MV-4-11 (cell line): ENCODE results near the gene SMAGP.
"Not testable (repeated sequence)": the region's sequence is repeated elsewhere in the genome, so short reads cannot be mapped to it uniquely, and the experiment has no call there.

Experiments
- DNase-seq: peaks from one replicate; lab custom pipeline; 2025; lab: John Stamatoyannopoulos, UW

The SMAGP gene, protein sequence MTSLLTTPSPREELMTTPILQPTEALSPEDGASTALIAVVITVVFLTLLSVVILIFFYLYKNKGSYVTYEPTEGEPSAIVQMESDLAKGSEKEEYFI

DNA sequence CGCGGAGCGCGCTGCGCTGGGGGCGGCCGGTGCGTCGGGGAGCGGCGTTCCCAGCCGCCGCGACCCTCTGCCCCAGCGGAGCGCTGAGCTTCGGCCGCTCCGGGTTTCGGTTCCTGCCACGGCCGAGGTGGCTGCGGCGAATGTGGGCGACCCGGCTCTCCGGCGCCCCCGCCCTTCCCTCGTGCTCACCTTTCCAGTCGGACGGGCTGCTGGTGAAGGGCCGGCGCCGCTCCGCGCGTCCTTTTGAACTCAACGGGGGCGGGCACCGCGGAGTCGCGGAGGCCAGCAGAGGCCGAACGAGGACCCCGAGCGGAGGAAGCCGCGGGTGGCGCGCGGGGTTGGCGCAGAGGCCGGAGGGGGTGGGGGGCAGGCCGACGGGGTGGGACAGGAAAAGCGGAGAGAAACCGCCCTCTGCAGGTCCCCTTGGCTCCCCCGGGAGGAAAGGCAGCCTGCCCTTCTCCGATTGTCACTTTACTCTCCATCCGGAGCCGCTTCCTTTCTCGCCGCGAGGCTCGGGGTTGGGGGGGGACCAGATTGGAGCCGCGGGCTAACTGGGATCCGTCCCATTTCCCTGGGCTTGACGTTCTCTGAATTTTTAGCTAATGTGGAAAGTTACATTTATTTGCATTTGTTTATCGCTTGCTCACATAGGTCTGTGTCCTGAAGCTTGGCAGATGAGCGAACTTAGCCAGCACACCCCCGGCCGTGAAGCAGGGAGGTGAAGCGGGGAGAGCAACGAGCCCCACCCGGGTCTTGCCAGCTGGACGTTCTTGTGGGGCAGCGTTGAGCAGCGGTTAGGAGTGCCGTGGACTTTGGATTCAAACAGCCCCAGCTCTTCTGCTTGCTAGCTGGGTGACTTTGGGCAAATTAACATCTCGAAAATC lies at the start of gene SMAGP:
Gene SMAGP, minus strand, starts transcription at position 349 of the 884 bp plus-strand sequence. CDS start 1,137 bp downstream, outside the sequence.
- DNase-seq: no peak

DNA sequence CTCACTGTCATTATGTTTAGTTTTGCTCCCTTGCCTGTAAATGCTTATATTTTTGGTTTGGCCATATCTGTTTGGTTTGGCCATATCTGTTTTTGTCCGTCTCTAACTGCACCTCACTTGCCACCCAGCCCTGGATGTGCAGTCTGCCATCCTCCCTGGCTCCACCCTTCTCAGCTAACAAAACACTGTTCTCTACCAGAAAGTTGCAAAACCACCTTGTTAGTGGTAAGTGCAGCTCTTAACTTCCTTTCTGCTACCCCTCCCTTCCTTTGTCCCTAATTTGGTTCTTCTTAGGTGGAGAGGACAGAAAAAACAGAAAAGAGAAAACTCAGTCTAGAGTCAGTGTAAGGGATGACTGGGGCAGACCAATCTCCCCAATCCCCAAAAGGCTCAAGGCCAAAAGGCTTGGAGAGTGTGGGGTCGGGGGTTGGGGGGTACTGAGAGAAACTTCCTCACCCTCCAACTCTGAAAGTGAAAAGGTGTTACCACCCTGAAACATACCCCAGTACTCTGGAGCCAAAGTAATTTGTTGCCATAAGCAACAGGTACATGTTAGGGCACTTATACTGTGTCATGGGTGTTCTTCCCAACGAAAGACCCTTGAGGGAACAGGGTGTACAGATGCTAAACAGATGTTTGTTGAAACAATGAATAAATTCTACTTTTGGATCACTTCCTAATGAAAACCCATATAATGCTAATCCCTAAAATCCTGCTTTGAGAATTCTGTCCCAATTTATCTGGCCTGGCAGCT lies 48.8 kb upstream of the SMAGP start:
- DNase-seq: peak; percentile 77

DNA sequence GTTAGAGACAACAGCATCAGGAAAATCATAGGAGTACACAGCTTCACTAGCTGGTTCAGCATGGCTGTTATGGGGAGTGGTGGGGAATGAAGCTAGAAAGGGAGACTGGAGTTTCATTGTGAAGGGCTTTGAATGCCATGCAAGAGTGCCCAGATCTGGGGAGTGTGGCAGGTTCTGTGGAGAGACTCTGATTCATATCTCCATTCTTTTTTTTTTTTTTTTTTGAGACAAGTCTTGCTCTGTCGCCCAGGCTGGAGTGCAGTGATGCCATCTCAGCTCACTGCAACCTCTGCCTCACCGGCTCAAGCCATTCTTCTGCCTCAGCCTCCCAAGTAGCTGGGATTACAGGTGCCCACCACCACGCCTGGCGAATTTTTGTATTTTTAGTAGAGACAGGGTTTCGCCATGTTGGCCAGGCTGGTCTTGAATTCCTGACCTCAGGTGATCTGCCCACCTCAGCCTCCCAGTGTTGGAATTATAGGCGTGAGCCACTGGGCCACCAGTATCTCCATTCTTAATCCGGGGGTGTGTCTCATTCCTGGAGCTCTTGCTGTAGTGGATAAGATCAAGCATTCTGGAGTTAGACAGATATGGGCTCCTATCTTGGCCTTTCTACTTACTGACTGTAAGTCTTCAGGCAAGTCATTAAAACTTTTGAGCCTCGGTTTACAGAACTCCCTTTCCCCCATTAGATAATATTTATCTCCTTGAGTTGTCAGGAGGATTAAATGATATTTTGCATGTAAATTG lies 48.0 kb upstream of the SMAGP start:
- DNase-seq: not testable (repeated sequence)

DNA sequence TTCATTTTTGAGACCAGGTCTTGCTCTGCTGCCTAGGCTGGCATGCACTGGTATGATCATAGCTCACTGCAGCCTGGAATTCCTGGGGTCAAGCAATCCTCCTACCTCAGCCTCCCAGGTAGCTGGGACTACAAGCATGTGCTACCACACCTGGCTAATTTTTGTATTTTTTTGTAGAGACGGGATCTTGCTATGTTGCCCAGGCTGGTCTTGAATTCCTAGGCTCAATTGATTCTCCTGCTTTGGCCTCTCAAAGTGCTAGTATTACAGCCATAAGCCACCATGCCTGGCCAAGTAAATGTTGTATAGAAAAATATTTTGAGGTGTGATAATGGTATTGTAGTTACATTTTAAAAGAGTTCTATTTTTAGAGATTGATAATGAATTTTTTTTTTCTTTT lies 41.2 kb upstream of the SMAGP start:
- DNase-seq: no peak

DNA sequence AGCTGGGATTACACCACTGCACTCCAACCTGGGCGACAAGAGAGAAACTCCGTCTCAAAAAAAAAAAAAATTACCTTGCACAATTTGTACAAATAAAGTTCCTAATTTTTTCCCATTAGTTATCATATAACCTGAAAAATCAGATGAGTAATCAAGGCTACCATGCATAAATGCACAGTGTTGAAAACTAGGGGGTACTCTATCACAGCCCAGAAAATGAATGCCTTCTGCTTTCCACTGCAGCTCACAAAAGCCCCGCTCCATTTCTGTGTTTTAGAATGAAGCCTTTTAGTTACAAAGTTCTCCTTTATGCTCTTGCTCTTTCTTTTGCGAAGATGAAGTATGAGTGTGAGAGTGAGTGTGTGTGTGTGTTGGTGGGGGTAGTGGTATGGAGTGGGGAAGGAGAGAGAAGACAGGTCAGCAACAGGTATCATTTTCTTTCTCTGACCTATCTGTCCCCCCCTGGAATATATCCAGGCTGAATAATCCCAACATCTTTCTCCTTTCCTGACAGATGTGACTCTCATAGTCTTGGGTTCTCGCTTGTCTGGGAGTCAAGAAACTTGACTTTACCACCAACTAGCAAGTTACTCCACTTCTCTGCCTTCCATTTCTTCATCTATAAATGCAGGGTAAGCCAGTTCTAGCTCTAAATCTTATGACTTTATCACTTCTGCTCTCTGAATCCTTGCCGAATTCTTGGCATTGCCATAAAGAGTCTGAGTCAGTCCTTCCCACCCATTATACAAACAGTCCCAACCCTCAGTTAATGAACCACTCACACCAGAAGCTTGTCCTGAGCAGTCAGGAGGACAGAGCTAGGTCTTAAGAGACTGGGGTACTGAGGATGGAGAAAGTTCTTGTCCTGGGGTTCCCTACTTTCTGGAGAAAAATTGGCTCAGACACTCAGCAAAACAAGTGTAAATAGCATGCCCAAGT lies 37.7 kb upstream of the SMAGP start:
- no peak for DNase-seq

DNA sequence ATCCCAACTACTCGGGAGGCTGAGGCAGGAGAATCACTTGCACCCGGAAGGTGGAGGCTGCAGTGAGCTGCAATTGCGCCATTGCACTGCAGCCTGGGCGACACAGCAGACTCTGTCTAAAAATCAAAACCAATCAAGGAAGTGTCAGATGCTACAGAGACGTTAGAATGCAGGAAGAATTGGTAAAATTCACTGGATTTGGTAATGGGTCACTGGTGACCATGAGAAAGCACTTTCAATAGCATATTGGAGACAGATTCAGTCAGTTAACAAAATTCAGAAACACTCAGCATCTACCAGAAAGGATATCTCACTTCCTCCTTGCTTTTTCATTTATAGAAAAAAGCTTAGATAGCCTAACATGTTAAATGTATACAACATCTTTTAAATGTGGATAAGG lies 36.3 kb upstream of the SMAGP start:
- peak; percentile 64 for DNase-seq

DNA sequence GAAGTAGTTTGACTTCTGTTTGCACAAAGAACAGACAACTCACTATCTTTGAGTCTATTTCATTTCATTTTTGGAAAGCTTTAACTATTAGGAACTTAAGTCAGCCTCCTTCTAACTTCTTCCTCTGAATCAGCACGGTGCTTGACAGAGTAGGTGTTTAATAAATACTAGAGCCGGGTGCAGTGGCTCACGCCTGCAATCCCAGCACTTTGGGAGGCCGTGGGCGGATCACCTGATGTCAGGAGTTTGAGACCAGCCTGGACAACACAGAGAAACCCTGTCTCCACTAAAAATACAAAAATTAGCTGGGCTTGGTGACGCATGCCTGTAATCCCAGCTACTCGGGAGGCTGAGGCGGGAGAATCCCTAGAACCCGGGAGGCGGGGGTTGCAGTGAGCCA lies 30.6 kb upstream of the SMAGP start:
- DNase-seq: not testable (repeated sequence)

DNA sequence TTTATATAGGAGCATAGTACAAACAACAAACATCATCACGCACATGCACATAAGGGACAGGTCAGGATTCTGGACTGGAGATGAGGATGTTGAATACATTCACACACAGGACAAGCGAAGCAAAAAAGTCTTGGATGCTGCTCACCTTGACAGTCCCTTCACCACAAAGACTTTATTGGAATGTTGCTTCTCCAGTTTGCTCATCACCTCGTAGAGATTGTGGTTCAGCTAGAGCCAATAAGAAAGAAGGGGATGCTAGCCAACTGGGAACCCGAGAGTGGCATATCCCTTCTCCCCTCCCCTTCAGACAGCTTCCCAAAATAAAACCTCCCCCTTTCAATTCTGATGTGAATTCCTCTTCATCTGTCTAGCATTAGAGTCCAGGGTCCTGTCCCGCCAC lies 25.4 kb upstream of the SMAGP start:
- DNase-seq: no peak

DNA sequence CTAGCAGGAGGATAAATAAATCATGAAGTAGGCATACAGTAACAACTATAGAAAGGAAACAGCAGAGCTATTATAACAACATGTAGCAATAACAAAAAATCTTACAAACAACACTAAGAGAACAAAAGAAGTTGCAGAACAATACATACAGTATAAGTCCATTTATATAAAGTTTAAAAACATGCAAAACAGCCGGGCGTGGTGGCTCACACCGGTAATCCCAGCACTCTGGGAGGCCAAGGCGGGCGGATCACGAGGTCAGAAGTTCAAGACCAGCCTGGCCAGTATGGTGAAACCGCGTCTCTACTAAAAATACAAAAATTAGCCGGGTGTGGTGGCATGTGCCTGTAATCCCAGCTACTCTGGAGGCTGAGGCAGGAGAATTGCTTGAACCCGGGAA lies 23.9 kb upstream of the SMAGP start:
- not testable (repeated sequence) for DNase-seq

DNA sequence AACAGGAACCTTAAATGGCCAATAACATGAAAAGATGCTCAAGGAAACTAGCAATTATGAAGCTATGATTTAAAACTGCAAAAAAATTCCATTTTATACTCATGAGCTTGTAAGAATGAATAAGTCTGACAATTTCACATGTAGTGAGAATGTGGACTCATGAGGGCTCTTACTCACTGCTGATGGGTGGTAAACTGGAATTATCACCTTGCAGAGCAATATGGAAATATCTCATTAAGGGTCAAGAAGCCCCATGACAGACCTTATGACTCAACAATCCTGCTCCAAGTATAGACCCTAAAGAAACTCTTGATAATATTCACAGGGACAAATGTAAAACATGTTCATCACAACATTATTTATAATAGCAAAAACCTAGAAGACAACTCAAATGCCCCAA lies 23.5 kb upstream of the SMAGP start:
- no peak for DNase-seq

DNA sequence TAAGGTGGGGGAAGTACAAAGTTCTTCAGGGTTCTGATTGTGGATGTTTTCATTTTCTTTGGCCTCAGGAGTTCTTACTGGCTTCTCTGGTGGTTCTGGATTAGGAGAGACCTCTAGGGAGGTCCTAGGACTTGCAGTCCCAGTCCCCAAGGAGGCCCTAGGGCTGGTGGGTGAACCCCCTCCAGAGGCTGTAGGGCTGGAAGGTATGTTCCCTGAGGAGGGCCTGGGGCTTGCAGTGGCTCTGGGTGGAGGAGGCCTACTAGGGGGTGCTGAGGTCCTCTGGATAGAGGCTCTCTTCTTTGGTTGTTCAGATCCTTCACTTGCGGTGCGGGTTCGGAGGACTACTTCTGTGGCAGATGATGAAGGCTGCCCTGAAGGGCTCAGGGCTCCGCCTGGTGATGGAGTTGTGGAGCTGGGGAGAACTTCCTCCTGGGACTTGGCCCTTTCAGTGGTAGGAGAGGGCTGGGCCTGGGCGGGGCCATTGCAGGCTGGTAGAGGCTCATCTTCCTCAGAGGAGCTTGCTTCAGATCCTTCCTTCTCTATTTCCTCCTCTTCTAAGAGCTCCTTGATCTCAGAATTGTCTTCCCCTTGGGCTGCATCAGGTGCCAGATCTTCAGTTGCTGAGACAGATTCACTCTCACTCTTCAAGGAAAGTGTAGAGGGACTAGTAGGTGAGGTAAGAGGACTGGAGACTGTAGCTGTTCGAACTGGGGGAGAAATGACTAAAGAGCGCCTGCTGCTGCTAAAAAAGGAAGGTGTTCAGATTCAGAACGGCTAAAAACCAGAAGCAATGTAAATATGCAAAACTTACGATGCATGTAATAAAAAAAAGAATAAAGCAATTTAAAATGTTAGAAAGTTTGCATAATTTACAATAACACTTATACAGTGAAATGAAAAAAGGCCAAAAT lies 21.6 kb upstream of the SMAGP start:
- DNase-seq: peak; percentile 88

DNA sequence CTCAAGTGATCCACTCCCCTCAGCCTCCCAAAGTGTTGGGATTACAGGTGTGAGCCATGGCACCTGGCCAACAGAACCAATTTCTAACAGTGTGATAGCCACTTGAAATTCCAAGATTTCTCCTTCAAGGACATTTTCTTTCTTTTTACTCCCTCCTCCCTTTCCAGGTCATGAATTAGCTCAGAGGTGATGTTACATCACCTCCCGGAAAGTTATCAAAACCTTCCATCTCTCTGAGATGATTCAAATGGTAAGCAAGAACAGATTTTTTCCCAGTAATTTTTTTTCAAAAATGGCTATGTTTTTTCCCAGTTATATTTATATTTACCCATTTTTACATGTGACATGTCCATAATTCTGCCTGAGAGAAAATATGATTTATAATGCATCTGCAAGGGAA lies 15.6 kb upstream of the SMAGP start:
- DNase-seq: no peak

DNA sequence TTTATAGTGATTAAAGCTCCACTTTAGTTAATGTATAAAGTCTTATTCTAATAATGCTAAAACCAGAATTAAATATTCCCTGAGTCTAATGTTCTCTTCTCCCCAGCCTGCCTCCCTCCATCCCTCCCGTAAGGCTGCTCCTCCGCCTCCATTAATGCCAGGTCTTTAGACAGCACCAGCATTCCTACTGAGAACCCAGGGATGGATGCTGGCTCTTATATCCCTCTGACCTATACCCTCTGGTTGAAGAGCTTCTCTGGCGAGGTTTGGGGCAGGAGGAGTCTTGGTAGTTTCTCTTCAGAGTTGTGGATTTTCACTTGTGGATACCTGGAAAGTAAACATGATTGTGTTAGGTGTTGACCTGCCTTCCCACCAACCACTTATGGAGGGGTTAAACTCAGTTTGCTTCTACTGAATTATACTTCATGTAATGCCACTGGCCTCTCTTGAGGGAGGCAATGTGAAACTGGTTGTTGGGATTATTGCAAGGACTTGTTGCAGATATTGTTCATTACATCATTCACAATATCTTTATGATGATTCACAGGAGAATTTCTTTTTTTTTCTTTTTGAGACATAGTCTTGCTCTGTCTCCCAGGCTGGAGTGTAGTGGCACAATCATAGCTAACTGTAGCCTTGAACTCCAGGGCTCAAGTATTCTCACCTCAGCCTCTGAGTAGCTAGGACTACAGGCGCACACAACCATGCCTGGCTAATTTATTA lies 11.1 kb upstream of the SMAGP start:
- DNase-seq: no peak

DNA sequence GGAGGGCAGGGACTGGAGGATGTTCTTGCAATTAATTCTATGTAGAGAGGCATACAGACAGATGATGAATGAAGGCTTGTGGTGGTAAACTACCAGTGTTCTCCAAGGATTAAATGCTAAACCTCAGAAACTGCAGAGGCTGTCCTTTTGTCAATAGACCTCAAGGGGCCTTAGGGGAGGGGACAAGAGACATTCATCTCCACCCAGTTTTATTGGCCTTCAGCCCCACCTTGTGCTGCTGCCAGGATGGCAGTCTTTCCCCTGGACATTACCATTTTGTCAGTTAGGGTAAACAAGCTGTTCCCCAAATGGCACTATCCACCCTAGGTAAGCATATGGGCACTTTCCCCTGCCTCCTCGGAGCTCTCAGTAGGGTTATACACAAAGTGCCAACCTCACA lies 4.9 kb upstream of the SMAGP start:
- no peak for DNase-seq

DNA sequence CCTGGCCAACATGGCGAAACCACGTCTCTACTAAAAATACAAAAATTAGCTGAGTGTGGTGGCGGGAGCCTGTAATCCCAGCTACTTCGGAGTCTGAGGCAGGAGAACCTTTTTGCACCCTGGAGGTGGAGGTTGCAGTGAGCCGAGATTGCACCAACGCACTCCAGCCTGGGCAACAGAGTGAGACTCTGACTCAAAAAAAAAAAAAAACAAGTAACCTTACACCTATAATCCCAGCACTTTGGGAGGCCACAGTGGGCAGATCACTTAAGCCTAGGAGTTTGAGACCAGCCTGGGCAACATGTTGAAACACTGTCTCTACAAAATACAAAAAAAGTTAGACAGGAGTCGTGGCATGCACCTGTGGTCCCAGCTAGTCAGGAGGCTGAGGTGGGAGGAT lies 2.6 kb upstream of the SMAGP start:
- not testable (repeated sequence) for DNase-seq

DNA sequence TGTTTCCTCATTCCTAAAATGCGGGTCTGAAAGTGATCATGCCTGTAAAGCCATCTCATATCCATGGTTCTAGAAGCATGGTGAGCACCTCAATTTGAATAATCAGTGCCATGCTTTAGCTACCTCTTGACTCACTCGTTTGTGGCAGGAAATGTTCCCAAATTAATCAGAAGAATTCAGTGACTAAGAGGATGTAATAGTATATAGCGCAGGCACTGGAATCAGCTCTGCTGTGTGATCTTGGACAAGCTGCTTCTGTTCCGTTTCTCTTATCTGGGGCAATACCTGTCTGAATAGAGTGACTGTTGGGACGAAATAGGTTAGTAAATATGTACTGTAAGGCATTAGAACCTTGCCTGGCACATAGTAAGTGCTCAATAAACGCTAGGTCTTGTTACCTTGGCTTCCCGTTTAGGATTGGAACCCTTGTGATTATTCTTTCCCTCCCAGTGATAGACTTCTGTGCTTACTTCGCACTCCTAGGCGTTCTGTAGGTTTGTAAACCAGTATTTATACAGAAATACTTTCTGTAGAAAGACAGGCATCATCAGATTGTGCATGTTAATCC lies 820 bp upstream of the SMAGP start:
- peak; percentile 20 for DNase-seq

DNA sequence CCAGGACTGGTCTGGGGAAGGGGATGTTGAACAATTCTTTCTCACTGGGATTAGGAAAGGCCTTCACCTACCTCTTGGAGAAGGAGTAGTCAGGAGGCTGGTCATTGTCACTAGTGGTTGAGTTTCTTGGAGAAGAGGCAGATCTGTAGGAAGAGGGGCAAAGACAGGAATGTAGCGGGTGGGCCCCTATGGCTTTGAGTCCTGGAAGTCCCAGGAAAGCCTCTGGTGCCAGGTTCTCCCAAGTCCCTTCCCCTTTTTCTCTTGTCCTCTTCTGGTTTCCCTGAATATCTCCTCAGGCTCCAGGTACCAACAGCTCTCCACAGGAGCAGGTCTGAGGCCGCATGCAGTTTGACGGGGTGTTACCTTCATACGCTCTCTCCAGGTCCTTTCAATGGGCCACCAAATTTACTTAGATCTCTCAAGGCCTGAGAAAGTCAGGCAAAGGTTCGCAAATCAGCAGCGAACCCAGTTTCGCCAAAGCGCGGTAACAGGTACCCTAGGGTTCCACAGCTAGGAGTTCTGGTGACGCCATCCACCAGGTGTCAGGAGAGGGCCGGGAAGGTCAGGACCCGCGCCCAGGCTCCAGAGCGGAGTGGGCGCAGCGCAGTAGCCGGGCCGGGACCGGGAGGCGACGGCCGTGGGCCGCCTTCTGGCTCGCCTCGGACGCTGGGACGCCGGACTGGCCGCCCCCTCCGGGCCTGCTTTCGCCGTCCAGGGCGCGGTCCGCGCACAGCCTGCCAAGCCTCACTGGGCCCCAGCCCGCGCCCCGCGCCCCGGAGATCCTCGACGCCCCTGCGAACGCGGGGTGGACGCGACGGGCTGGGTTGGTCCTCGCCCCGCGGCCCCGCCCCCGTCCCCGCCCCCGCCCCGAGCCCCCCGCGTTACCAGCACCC lies 795 bp downstream of the SMAGP start:
- no peak for DNase-seq

DNA sequence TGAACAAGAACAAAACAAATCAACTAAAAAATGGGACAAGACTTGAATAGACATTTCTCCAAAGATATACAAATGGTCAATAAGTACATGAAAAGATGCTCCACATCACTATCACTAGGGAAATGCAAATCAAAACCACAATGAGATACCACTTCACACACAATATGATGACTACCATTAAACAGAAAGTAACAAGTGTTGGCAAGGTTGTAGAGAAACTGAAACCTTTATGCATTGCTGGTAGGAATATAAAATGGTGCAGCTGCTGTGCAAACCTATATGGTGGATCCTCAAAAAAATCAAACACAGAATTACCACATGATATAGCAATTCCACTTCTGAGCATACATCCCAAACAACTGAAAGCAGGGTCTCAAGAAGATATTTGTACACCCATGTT lies 5.2 kb downstream of the SMAGP start:
- DNase-seq: no peak
